B cell (primary cell): ENCODE results near the gene C1QL2.

Source experiments
- EZH2 ChIP-seq: IDR thresholded peaks from 2 replicates; pipeline ENCODE4 v1.6.1; 2012; ENCODE audit warnings: borderline replicate concordance, low read depth, mild to moderate bottlenecking, moderate library complexity, low read length; ENCODE audit not compliant: insufficient read depth, poor library complexity, severe bottlenecking
- TF ChIP-seq, protein P1 (sequence below): fragments of 200-600 bp; IDR thresholded peaks from one replicate; pipeline ENCODE4 v1.8.0; 2022; ENCODE audit warnings: antibody characterized with exemption, mild to moderate bottlenecking

DNA sequence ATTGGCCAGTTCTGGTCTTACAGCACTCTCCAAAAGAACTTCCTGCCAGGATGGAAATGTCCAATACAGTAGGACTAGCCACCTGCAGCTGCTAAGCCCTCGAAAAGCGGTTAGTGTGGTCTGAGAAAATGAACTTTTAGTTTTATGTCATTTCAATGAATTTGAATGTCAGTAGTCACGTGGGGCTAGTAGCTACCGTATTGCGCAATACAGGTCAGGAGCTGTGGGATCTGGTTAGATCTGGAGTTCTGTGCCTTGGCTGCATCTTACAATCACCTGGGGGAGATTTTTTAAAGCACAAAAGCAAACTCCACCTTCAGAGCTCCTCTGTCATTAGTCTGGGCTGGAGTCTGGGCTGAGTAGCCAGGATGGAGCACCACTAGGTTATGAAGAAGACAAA lies 35.9 kb downstream of the C1QL2 start:
- TF ChIP-seq, protein P1, sequence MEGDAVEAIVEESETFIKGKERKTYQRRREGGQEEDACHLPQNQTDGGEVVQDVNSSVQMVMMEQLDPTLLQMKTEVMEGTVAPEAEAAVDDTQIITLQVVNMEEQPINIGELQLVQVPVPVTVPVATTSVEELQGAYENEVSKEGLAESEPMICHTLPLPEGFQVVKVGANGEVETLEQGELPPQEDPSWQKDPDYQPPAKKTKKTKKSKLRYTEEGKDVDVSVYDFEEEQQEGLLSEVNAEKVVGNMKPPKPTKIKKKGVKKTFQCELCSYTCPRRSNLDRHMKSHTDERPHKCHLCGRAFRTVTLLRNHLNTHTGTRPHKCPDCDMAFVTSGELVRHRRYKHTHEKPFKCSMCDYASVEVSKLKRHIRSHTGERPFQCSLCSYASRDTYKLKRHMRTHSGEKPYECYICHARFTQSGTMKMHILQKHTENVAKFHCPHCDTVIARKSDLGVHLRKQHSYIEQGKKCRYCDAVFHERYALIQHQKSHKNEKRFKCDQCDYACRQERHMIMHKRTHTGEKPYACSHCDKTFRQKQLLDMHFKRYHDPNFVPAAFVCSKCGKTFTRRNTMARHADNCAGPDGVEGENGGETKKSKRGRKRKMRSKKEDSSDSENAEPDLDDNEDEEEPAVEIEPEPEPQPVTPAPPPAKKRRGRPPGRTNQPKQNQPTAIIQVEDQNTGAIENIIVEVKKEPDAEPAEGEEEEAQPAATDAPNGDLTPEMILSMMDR = no peak
- no peak for TF ChIP-seq EZH2
